Stimulated activated CD8-positive, alpha-beta memory T cell treated with anti-CD3 and anti-CD28 coated beads, Interleukin-4, amount 100 ng/mL, for 1 hour (primary cell): Measurements from ENCODE around the gene UNC5C.

ENCODE experiments used
- DNase-seq, 2 donors: peaks; one replicate each; pipeline ENCODE4 v3.0.0-alpha.2; 2020; ENCODE audit warnings: low read depth in 2 of 2, low spot score in 1 of 2

Gene UNC5C

DNA sequence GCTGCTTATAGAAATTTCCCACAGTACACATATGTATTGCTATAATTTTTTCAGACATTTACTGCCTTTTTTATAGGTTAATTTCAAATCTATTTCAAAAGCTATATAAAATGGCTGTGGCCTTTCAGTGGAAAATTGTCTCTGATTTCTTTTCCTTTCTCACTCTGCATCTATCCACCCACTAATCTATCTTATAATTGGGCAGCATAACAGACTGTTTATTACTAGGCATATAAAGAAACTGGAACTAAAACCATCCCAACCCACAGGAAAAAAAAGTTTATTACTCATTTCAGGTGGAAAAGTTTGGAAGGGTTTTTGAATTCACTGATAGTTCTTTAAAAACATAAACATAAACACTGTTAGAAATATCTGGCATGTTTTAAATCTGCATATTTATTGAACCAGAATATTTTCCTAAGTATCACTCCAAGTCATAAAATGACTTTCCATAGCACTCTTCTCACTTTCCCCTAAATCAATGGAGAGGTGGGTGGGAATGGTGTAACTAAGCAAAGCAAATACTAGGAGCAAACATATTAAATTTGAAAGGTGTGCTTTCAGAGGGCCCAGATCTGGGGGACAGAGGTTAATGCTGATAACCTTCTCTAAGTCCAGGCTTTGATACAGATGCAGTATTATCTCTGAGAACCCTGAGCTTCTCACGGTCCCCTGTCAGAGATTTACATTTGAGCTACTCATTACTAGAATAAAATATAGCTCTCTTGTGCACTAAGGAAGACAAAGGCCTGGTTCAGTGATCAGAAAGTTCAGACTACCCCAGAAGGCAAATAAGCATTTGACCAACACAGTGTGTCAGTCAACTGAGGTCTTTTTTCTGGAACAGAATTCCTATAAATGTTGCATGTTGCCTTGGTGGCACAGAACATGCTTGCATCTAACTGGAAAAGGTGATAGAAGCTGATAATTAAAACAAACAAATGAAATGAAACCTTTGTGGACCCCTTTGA, 328.3 kb downstream of the UNC5C start:
- DNase-seq: no peak

DNA sequence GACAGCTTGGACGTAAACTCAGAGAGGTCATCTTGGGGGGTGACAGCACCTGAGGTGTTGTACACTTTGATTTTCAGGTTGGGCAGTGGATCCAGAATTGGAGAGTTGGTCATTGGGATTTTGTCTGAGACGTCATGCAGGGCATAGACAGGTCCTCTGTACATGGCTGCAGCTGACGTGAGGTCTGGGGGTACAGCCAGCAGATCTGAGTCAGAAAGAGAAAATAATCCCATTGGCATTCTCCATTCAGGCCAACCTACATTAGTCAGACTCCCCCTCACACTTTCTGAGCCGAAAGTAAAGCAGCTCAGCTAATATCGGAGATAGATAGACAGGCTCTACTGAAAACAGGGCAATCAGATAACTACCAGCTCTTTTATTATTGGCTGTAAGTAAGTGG, 329.7 kb downstream of the UNC5C start:
- DNase-seq: no peak

DNA sequence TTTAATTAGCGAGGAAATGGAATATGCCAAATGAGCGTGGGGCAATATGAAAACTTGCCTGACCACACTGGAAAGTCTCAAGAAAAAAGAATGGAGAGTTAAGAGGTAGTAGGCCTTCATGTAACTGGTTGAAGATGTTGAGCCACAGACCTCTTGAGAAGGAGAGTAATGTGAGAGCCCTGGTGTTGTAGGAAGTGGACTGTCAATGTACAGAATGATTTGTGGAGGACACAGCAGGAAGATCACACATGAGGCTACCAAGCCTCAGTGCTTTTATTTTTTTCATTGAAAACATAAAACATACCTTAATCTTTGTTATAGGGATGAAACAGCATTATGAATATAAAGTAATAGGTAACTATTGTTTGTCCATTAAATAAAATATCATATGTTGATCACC, 331.6 kb downstream of the UNC5C start:
- no peak for DNase-seq

DNA sequence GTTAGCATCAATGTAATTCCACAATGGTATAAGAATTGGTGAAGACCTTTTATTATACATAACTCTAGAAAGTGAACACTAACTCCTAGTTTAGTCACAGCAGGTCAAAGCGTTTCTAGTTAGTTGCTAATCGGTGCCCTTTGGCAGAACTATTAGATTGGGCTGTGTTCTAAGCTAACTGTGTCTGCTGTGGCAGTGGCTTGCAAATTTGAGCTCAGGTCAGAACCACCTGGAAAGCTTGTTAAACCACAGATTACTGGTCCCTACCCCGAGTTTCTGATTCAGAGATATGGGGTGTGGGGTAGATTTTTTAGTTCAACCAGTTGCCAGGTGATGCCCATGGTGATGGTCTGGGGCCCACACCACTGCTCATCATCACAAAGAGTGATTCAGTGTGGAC, 332.1 kb downstream of the UNC5C start:
- DNase-seq: no peak

DNA sequence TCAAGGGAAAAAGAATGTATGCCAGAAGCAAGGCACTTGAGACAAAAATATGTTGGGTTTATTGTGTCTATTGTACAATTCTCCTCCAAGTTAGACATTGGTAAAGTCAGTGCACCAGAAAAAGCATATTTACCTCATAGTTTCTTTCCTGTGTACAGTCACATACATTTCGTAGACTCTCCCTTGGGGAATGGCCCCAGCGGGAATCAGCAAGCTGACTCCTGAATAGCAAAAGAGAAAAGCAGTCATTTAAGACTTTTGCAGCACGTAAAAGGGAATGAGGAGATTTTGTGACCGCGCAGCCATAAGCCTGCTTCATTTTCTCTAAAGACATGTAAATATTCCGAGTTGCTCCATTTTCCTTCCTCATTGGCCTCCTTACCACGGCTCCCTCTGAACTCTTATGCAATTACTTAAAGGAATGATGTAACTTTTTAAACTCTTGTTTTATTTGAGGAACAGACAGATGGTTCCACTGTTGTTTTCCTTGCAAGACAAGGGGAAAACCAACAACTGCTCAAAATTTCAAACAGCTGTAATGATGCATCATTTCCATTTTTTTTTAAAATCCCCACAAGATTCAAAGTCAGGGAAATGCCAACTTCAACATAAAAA, 332.7 kb downstream of the UNC5C start:
- DNase-seq: no peak

DNA sequence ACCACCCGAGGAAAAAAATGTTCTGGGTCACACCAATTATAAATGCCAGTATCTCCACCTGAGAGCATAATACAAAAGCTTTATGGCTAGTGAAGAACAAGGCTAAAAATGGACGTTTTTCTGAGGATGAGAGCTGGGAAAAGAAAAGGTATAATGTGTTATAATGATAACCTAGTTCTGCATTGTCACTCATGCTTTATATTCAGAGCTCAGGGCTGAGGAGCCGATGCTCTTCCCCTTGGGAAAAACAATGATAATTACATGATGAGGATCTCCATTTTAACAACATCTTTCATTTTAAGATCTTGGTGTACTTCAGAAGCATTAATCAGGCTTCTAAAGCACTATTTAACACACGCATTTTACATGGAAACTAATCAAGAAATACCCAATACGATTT, 333.7 kb downstream of the UNC5C start:
- DNase-seq: no peak

DNA sequence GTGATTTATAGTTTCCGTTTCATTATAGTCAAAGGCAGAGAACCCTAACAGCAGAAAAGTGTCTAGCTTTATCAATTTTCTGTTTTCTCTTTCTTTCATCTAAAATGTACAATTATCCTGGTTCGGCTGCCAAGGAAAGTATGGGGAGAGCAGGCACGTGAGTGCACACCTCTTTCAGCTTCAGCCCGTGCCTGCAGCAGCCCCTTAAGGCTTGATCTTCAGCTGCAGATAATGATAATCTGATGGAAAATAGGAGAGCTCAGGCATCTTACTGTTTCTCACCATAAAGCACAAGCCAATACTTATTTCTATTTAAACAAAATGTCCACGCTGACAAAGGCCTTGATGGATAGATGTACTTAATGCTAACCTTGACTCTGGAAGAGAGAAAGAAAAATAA, 334.4 kb downstream of the UNC5C start:
- DNase-seq: no peak

DNA sequence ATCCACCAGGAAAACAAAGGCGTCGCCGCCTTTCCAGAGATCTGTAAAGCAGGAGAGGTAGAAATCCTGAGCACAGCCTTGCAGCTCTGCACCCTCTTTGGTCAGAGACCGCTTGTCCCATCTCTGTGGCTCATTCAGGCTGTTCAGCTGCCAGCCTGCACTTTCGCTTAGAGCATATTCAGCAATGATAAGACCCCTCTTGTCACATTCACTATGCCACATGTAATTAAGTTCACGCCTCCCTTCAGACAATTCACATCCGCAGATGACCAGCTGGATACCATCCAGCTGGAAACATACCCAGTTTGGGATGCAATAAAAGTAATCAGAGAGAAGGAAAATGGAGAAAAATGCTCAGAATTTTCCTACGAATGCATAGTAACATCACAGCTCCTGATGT, 335.4 kb downstream of the UNC5C start:
- DNase-seq: no peak

DNA sequence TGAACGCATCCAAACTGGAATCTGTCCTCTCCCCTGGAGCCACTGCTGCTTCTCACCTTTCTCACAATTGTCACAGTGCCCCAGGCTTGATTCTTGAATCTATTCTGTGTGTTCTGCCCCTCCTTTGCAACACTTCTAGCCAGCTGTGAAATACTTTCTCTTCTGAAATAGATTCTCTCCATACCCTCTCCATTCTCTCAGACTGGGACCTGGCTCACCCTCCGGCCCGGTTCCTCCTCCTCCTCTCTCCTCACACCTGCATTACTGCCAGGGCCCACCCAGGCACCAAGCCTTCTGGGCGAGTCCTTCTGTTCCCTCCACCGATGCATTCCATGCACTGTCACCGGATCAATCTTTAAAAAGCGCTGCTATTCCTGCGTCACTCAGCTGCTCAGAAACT, 336.1 kb downstream of the UNC5C start:
- DNase-seq: no peak

DNA sequence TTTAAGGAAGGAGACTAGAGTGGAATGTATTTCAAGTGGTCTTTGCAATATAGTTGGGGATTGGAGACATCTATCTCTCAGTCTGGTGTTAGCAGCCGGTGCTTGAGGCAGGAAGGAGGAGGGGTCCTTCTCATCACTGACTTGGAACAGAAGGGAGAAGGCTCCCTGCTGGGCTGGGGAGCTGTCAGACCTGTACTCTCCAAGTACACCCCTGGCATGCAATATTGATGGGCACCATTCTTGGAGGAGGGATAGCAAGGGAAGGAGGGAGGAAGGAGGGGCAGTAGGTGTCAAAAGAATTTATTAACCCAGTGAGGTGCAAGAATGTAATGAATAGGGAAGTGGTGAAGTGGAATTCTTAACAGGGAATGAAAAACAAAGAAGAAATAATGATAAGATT, 338.8 kb downstream of the UNC5C start:
- no peak for DNase-seq

DNA sequence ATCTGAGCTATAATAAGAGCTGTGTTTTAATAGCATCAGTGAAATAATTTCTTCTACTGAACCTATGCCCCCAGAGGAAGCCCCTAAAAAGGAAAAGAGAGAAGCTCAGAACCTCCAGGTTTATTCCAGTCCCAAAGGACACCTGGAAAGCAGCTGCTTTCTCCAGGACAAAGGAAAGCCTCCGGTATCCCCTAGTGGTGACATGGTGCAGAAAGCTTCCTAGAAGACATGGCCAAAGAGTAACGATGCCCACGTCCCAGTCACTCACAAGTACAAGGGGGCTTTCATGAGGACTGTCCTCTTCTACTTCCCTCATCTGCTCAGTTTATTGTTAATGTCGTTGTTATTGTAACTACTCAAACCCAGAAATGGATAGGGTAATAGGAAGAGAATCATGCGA, 343.9 kb downstream of the UNC5C start:
- DNase-seq: no peak

DNA sequence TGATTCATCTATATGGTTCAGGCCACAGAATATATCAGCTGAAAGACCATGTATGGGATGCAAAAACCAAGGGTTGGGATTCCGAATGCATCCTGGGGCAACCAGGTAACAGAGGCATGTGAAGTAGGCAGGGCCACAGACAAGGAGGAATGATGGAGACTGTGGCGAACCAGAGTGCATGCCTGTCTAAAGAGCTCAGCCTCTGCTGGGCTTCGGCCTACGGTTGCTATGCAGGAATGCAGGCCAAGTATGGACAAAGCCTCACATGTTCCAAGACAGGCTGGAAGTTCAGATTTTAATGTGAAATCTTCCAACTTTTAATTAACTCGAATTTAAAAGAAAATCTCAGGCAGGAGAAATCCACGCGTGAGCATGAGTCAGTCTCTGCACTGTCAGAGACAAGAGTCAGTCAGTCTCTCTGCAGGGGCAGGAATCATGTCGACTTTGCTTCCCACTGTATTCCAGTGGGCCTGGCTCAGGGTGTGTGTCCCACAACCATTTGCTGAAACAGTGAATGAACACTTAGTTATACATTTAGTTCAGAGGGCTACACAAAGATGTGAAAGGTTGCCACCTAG, 344.4 kb downstream of the UNC5C start:
- DNase-seq: no peak

DNA sequence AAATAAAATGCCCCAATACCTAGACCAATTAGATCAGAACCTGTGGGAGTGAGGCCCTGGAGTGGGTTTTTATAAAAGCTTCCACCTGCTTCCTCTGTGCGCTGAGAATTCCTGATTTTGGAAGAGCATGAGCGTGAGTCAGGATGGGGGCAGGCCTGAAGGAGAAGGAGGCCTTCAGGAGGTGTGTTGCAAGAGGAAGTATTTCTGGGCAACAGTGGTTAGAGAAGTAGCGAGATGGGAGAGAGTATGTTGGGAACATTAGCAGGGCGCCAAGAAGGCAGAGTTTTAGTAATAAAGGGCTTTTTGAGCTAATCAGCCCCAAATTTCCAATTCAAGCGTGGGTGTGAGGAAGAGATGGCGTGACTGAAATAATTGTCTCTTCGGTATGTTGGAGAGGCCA, 349.8 kb downstream of the UNC5C start:
- DNase-seq: no peak

DNA sequence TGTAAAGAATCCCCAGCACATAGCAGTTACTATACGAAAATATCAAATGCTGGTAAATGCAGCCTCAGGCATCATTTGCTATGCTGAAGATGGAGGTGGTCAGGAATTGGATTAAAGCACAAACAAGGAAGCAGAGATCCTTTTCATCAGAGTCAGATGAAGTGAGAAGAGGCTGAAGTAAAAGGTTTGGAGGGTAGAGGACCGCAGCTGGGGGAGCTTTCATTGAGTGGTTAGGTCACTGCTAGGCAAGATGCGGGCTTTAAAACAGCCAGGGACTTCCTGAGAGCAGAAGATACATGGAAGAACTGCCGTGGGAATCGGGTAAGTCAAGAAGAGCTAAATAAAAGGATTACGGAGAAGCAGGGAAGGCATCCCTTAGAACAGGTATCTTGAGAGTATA, 351.4 kb downstream of the UNC5C start:
- no peak for DNase-seq

DNA sequence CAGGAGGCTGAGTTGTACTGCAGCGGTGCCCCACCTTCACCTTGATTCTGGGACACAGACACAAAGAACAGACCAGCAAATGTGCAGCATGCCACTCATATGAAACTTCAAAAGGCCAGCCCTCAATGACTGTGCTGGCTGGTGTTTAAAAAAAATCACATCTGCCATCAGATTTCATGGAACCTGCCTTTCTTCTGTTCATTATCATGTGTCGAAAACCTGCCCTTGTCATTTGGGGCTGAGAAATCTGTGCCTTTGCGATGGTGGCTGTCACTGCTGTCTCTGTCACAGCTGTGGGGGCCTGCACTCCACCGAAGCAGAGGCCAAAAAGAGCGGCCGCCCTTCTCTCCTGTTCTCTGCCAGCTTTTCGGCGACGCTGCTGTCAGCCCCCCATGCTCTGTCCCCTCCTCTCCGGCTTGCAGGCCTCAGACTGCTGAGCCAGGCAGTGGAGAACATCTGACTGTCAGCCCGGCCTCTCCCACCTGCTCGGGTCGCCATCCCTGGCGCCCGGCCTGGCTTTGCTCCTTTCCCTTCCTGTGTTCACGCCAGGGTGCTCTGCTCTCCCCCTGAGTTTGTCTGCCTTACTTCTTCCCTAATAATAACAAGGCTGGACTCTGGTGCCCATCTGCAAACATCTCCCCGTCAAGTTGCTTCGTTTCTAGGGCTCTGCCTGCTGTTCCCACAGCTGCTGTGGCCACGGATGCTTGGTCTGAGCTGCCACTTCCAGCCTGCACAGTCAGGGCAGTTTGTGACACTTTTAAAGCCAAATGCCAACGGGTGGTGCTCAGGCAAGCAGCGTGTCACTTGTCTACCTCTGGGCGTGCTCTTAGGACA, 355.2 kb downstream of the UNC5C start:
- DNase-seq: no peak

DNA sequence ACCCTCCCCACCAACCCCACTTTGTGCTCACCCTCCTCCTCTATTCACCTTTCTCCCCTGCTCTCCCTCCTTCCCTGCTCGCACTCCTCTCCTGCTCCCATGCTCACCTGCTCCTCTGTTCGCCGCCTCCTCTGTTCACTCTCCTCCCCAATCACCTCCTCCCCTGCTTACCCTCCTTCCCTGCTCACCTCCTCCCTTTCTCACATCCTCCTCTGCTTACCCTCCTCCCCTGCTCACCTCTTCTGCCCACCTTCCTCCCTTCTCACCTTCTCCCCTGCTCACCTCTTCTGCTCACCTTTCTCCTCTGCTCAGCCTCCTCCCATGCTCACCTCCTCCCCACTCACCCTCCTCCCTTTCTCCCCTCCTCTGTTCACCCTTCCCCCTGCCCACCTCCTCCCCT, 357.2 kb downstream of the UNC5C start:
- DNase-seq: no peak

DNA sequence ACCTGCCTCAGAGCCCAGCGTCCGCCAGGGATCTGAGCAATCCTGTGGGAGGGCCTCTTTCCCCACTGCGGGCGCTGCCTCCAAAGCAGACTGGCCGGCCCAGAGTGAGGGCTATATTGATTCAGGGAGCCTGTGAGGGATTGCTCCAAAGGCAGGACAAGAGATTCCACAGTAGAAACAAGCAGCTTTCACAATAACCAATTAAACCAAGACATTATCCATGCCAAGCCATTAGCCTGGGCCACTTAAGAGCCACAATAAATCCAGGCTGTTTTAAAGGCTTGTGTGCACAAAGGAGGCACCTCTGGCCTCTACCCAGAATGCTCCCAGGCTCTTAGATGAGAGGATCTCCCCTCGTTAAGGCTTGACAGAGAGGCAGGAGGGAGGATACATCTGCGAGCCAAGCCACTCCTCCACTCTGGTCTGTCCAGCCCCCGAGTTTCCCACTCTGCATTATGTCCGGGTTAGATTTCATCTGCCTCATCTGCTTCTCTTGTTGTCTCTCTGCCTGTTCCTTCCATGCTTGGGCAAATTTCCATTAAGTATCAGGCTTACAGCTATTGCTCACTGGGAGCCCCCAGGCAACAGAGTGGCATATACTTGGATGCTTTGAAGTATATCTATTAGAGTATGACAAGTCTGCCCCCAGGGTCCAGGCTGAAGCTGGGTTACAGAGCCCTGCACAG, 357.9 kb downstream of the UNC5C start:
- no peak for DNase-seq

DNA sequence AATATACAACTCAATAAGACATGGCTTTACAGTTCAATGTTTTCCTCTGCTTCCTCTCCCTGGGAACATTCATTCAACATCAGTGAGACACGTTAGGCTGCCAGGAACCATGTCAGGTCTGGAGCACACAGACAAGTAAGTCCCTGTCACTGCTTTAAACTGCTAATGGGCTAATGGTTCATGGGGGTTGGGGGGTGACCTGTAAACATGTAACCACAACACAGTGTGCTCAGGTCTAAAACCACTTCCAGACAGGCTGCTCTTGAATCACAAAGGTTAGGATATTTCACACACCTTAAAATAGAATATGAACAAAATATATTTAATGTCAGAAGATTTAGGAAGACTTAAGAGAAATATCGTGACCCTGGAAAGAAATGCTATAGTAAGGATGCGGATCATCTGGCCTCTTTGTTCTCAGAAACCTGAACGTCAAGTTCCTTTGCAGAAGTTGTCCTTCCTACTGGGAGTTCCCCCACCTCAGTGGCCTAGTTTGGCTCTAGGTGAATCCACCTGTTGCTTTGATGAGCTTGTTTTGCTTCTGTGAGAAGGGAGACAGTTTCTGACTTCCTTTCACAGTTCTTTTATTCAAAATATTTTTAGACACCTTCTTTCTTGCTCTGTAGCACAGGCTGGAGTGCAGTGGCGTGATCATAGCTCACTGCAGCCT, 359.9 kb downstream of the UNC5C start:
- DNase-seq: no peak

DNA sequence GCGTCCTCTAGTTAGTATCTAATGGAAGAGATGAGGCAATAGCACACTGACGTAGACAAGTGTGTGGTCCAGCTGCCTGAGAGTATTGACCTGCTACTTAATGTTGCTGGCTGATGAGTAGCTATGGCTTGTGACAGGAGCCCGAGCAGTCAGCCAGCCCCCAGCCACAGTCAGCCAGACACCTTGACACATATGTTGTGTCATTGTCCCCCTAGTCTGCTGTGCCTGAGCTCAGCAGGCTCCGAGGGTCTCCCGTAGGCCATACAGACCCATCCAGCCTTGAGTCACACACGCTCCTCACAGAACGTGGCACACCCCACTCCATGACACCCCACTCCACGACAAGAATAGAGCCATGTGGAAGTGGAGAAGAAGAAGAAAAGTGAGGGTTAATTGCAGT, 362.1 kb downstream of the UNC5C start:
- no peak for DNase-seq

DNA sequence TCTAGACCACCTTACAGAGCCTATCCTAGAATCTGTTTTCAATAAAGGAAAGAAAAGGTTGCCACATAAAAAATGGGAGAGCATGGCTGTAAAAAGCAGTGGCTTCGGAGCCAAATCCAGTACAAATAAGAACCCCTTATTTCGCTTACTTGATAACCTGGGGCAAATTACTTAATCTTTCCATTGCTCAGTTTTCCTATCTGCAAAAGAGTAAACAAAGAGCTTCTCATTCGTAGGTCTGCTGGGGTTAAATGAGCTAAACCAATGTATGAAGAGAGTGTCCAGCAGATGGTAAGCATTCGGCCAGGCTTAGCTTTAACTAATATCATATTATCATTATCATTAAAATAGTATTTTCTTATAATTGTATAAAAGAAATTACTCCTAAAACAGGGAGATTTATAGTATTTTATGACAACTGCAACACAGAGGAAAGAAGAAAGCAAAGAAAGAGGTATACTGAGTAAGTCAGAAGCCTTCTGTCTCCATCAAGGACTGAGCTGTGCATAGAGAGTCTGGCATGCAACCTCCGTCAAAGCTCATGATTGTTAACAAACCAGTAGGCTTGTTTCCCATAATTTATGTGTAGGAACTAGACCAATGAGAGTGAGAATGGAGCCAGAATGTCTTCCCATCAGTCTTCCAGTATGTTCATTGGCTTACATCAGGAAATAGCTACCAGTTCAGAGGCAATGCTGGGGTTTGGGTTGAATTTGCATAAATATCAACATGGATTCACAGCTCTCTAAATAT, 364.9 kb downstream of the UNC5C start:
- DNase-seq: no peak
